Measurements from ENCODE around the gene GREB1. TPM values are rescaled to one million over a fixed set of nuclear protein-coding genes. Genes with fewer than 3 reads are reported as not detected.

GREB1 gene
- polyA plus RNA-seq, 1 of the 3 experiments (the other 2 are of a cell fraction) = 2.9 TPM

GRCh38 chr2:11688222-11689069 is 154.6 kb downstream of the GREB1 start:
- ChIA-PET POLR2A (interaction anchor here (0.6 to 1.0 kb wide), 2 partner anchors 59 to 545 kb away, joined by 3 read pairs; no protein-coding TSS in a partner anchor), CTCF (interaction anchor here (0.6 to 31.9 kb wide), 51 partner anchors 8 to 1321 kb away, joined by 3 to 886 read pairs (median 4); partner anchors contain the start of genes E2F6, LPIN1 and NTSR2)
- no peaks in the 10 kb centered on the region for H4K20me1 ChIP-seq (ENCODE audit: insufficient read depth)
- no peaks in the 10 kb centered on the region for H3K36me3 ChIP-seq (replicated peaks in 1 of 2; ENCODE audit: control insufficient read depth in 1 of 2, insufficient read depth in 2 of 2, low read length in 1 of 2)
- H3F3A ChIP-seq (replicated peaks; ENCODE audit: insufficient read depth) = no peaks in the 10 kb centered on the region
- peak; percentile 94 for DNase-seq
- H3K4me3 ChIP-seq (ENCODE audit: low read depth in 2 of 2, low read length in 1 of 2) = peak overlapping the region; percentile 27 to 48
- H3K9ac ChIP-seq = no peak overlapping the region
- H3K9me2 ChIP-seq = no peaks in the 10 kb centered on the region
- WGBS (ENCODE audit: low lambda C conversion rate) = 15% methylated on average over 23 of the region's 23 CpGs
- no peaks in the 10 kb centered on the region for H3K9me3 ChIP-seq
- H2AFZ ChIP-seq (ENCODE audit: low read depth) = peak overlapping the region; percentile 71; the same call in 1 of the 2 replicates
- H3K27me3 ChIP-seq (ENCODE audit: insufficient read depth) = peaks cover 6% of the 10 kb centered on the region; the same call in 1 of the 2 replicates
- H3K79me2 ChIP-seq (ENCODE audit: insufficient read depth) = no peaks in the 10 kb centered on the region
- peaks cover 0 to 12% of the 10 kb centered on the region in 2 experiments; a peak in 2 of 4 replicates for H3K4me1 ChIP-seq (ENCODE audit: control insufficient read depth in 1 of 2, insufficient read depth in 2 of 2, low read depth in 1 of 2, low read length in 1 of 2)
- no peak overlapping the region for H3K27ac ChIP-seq (ENCODE audit: low read depth in 2 of 2, low read length in 1 of 2)
- peak overlapping the region; percentile 65 for H3K4me2 ChIP-seq
- TF ChIP-seq NFIC (IDR thresholded peaks at IDR 0.05; ENCODE audit: borderline replicate concordance) = no peak
- TF ChIP-seq YY1 (IDR thresholded peaks at IDR 0.05; ENCODE audit: low read depth) = no peak
- peak; percentile 57 for TF ChIP-seq TCF12 (IDR thresholded peaks at IDR 0.05)
- TF ChIP-seq MXI1 (IDR thresholded peaks at IDR 0.05; ENCODE audit: low read depth, low read length) = peak; percentile 64; the same call in 1 of the 2 replicates
- TF ChIP-seq POLR2AphosphoS5 (IDR thresholded peaks at IDR 0.05; ENCODE audit: low read depth, low read length) = no peak
- TF ChIP-seq GATA2 (CRISPR knock-in tag; IDR thresholded peaks at IDR 0.05) = no peak
- TF ChIP-seq SMC3 (IDR thresholded peaks at IDR 0.05; ENCODE audit: low read depth, low read length) = peak; percentile 73
- TF ChIP-seq SIN3A (IDR thresholded peaks at IDR 0.05; ENCODE audit: borderline replicate concordance, low read depth, low read length) = peak; percentile 45; the same call in 1 of the 2 replicates
- TF ChIP-seq FOSL2 (IDR thresholded peaks at IDR 0.05; ENCODE audit: borderline replicate concordance, low read depth) = no peak
- TF ChIP-seq REST (IDR thresholded peaks at IDR 0.05; ENCODE audit: low read depth, low read length) = no peak
- TF ChIP-seq EP300 (IDR thresholded peaks at IDR 0.05; ENCODE audit: borderline replicate concordance in 1 of 2, low read depth in 1 of 2, low read length in 1 of 2) = no peak
- TF ChIP-seq RAD21 (IDR thresholded peaks at IDR 0.05; ENCODE audit: low read length) = peak; percentile 92
- TF ChIP-seq IRF3 (IDR thresholded peaks at IDR 0.05; ENCODE audit: low read depth, low read length) = no peak
- no peak for TF ChIP-seq TEAD4 (IDR thresholded peaks at IDR 0.05; ENCODE audit: borderline replicate concordance, insufficient read depth)
- no peak for TF ChIP-seq MAX (IDR thresholded peaks at IDR 0.05; ENCODE audit: low read depth)
- no peak for TF ChIP-seq FOXJ3 (CRISPR knock-in tag; IDR thresholded peaks at IDR 0.05)
- peak; percentile 99 for TF ChIP-seq CTCF (IDR thresholded peaks at IDR 0.05)
- TF ChIP-seq MEF2A (IDR thresholded peaks at IDR 0.05; ENCODE audit: borderline replicate concordance, low read depth) = no peak
- peak; percentile 49 for TF ChIP-seq RCOR1 (IDR thresholded peaks at IDR 0.05; ENCODE audit: low read length)
- TF ChIP-seq JUND (IDR thresholded peaks at IDR 0.05) = no peak
- TF ChIP-seq USF2 (IDR thresholded peaks at IDR 0.05; ENCODE audit: borderline replicate concordance, low read depth, low read length) = no peak
- no peak for TF ChIP-seq GABPA (IDR thresholded peaks at IDR 0.05; ENCODE audit: low read depth)
- no peak for TF ChIP-seq EZH2phosphoT487 (IDR thresholded peaks at IDR 0.05; ENCODE audit: borderline replicate concordance, low read depth)
